HG02588 (cell line): Measurements from ENCODE around the gene ABCA12.
"Not testable (repeated sequence)": the region's sequence is repeated elsewhere in the genome, so short reads cannot be mapped to it uniquely, and the experiment has no call there.

Source experiments
- ATAC-seq: cut with Tn5 transposase; IDR thresholded peaks from one replicate; pipeline ENCODE4 v1.9.1; 2021; ENCODE audit warnings: mild to moderate bottlenecking, moderate library complexity; ENCODE audit not compliant: unreplicated experiment

The ABCA12 gene

DNA sequence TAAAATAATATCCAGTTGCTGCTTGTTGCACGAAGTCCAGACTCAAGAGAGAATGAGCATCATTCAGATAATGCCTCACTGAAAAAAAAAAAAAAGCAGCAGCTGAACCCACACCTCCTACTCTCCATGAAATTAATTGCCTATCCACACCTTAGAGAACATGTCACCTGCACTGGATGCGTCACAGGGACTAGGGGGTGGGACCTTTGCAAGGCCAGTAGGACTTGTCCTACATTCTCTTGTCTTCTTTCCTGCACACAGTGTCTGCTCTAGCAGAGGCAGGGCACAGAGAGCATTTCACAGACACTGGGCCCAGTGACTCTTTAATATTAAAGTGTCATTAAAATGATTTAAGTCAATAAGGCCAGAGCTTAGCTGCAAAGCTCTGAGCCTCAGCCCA lies at the start of gene ABCA12:
Gene ABCA12, minus strand, starts transcription at position 148 of the 400 bp plus-strand sequence. CDS start 418 bp downstream, outside the sequence.
- ATAC-seq, result no peak

DNA sequence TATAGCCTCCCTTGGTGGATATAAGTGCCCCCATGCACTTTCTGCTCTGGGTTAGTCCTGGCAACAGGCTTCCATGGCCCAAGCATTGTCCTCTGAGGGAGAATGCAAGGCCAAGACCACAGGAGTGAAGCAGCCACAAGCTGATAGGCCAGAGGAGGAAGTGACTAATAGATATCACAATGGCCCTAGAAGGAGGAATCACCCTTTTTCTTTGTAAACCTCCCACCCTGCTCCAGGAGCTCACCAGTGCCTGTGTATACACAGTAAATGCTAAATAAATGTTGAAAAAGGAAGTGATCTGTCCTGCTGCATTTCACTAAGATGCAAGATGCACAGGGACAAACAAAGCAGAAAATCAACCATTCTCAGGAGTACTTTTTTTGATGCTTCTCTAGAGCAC lies 49.7 kb upstream of the ABCA12 start:
- no peak for ATAC-seq

GRCh38 chr2:215186021-215186420 lies 47.6 kb upstream of the ABCA12 start:
- ATAC-seq, result no peak

- ATAC-seq, result no peak
Measured at GRCh38 chr2:215178121-215178520, 39.7 kb upstream of the ABCA12 start.

DNA sequence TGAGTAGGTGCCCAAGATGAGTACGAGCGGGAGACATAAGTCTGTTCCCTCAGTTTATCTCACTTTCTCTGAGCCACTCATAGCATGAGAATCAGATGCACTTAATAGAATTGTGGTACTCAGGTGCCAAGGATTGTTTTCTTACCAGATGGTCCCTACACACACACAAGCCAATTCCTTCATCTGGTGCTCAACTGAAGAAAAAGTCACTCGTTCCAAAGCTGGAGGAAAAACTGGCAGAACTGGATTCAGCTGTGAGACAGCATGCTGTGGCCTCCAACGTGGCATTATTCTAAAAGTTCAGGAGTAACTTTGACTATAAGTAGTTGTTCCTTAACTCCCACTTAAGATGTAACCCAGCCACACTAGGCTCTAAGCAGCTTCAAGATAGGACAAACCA lies 33.4 kb upstream of the ABCA12 start:
- no peak for ATAC-seq

GRCh38 chr2:215171151-215171550 lies 32.7 kb upstream of the ABCA12 start:
- no peak for ATAC-seq

DNA sequence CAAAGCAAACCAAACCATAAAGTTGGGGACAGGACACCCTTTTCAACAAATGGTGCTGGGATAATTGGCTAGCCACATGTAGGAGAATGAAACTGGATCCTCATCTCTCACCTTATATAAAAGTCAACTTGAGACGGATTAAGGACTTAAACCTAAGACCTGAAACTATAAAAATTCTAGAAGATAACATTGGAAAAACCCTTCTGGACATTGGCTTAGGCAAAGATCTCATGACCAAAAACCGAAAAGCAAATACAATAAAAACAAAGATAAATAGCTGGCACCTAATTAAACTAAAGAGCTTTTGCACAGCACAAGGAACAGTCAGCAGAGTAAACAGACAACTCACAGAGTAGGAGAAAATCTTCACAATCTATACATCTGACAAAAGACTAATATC lies 28.1 kb upstream of the ABCA12 start:
- not testable (repeated sequence) for ATAC-seq

DNA sequence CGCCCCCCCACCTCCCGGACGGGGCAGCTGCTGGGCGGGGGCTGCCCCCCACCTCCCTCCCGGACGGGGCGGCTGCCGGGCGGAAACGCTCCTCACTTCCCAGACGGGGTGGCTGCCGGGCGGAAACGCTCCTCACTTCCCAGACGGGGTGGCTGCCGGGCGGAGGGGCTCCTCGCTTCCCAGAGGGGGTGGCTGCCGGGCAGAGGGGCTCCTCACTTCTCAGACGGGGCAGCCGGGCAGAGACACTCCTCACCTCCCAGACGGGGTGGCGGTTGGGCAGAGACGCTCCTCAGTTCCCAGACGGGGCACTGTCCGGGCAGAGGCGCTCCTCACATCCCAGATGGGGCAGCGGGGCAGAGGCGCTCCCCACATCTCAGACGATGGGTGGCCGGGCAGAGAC lies 24.9 kb upstream of the ABCA12 start:
- ATAC-seq, result not testable (repeated sequence)

DNA sequence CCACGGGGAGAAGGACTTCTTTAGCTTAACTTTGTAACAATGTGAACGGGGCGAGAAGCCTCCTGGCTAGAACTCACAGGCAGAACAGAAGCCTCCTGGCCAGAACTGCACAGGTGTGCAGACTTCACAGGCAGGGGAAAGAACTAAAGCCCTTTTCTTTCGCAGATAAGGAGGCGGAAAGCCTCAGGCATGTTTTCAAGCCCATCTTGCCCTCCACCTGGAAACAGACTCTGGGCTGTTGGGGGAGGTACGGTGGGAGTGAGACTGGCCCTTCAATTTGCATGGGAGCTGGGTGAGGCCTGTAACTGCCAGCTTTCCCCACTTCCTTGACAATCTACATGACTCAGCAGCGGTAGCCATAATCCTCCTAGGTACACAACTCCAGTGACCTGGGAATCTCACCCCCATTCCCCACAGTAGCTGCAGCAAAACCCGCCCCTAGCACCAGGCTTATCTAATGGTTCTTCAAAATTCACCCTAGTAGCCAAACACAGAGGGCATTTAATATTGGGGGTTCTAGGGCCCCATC lies 22.9 kb upstream of the ABCA12 start:
- no peak for ATAC-seq

- no peak for ATAC-seq
Measured at GRCh38 chr2:215160081-215160480, 21.7 kb upstream of the ABCA12 start.

DNA sequence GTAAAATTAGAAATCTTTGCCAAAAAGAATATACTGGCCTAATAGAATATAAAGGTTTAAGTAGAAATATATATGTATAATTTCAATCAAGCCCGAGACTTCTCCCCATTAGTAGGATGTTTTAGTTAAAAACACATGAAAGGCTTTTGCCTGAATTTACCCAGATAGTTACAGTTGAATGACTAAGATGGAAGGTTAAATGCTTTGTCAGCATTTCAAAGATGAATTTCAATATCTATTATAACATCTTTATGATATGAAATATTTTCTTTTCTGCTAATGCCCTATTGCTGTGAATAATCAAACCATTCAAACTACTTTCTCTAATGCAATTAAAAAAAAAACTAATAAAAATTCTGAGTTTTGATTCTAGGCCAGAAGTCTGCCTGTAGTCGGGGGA lies 18.0 kb upstream of the ABCA12 start:
- ATAC-seq, result no peak

DNA sequence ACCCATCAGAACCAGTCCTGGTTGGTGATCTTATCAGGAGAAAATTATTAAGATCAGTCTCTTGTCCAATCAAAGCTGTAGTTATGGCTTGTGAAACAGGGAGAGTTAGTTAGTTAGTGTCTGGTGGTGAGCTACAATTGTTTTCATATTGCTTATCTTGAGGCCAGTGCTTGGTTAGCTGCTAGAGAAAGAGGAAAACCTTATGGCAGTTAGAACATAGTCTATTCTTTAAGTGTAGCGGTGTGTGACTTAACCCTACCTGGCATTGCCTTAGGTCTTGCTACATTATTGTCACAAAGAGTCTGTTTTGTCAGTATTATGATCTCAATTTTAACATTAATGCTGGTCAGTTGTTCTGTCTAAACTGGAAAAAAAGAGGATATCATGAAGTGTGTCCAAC lies 11.5 kb upstream of the ABCA12 start:
- ATAC-seq, result no peak

GRCh38 chr2:215149486-215149885 lies 11.1 kb upstream of the ABCA12 start:
- no peak for ATAC-seq

DNA sequence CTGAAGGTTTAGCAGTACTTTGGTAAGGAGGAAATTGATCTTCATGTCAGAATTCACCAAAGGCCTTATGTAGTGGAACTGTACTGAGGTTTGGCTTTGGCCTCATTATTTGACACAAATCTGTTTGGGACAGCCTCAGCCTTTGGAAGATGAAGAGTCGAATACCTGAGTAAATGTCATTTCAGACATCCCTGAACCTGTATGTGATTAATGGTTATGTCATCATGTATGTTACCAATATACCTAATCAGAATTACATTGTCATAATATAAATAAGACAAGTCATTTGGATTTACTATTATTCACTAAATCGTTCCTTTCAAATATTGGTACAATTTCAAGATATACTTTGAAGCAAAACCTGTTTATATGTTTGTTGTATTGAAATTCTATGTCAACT lies 10.6 kb upstream of the ABCA12 start:
- ATAC-seq, result no peak

DNA sequence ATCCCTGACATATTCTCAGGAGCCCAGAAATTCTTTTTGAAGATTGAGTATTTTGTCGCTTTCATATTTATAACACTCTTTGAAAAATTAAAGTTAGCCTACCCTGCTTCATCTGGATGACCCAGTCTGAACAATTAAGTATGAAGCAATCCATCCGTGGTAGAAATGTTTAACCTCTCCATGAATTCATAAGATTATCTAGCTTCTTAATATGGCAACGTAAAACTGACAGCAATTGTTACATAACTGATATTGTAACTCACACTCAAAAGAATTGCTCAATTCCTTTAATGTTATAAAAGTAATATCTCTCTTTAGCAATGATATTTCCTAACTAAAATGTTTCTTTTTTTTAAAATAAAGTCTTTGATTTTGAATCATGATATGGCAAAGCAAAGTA lies 7.2 kb upstream of the ABCA12 start:
- ATAC-seq, result no peak

- no peak for ATAC-seq
Measured at GRCh38 chr2:215144106-215144875, 5.9 kb upstream of the ABCA12 start.

DNA sequence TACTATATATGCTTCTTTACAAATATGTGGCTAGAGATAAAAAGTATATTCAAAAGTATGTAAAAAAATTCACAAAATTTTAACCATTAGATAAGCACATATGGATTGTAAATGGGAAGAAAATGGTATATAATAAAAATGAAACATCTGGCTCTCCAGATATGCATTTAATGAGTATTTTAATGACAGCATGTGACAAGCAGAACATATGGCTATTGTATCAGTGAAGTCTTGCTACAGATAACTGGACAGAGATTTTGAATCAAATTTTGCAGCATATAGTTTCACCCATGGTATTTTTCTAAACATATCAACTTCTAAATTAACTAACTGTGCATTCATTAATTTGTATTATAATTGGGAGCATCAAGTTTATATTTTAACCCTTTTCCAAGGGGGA lies 5.0 kb upstream of the ABCA12 start:
- ATAC-seq, result no peak

GRCh38 chr2:215141706-215142105 lies 3.3 kb upstream of the ABCA12 start:
- ATAC-seq, result no peak

- no peak for ATAC-seq
Measured at GRCh38 chr2:215140166-215140707, 1.8 kb upstream of the ABCA12 start.

- ATAC-seq, result no peak
Measured at GRCh38 chr2:215137741-215138340, 585 bp downstream of the ABCA12 start.

- no peak for ATAC-seq
Measured at GRCh38 chr2:215137329-215137686, 1.1 kb downstream of the ABCA12 start.

DNA sequence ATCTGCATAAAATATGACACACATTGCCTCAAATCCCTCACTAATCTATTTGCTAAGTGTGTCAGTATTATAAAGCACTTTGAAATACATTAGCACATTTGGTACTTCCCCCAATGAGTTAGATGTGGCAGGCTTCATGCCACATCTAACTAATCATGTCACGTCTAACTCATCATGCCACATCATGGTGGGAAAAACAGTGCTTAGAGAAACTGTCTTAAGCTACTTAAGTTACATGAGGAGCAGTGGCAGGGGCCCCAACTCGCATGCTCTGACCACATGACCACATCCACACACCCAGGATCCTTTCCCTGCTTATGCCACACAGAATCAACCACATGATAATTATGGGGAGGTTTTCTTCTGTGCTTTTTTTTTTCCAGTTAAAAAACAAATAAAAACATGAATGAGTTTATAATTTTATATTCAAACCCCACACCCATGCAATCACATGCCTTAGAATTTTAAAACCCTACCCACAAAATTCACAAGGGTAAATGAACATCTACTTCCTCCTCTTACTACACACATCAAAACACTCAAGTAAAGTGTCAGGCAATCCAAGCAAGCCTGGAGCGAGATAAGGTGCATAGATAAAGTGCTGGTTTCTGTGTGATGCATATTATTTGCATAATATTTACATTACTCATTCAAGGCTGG lies 1.6 kb downstream of the ABCA12 start:
- peak; percentile 52 for ATAC-seq
